GM12878 (cell line): ENCODE measurements around the gene BPTF.

Experiments
- CHD2 ChIP-seq: IDR thresholded peaks from 2 replicates; pipeline ENCODE4 v1.6.1; 2011; ENCODE audit warnings: low read depth, low read length, improper control_type of control experiment, borderline replicate concordance
- CTCF ChIP-seq, 3 experiments: IDR thresholded peaks in 2 of 3; conservative IDR thresholded peaks in 1 of 3; 2 replicates each; pipeline ENCODE4 v1.5.1; 2011; ENCODE audit warnings: low read depth in 3 of 3, low read length in 3 of 3, mild to moderate bottlenecking in 3 of 3, control low read depth in 2 of 3, moderate library complexity in 2 of 3, inconsistent platforms in 1 of 3, mixed read lengths in 1 of 3; ENCODE audit not compliant: control insufficient read depth in 2 of 3, insufficient read depth in 1 of 3; ENCODE audit errors: extremely low read depth in 1 of 3
- JUND ChIP-seq: IDR thresholded peaks from 2 replicates; pipeline ENCODE4 v1.6.1; 2012; ENCODE audit warnings: low read depth, mild to moderate bottlenecking, low read length, improper control_type of control experiment, moderate library complexity
- MXI1 ChIP-seq: fragments of 150-350 bp; IDR thresholded peaks from 2 replicates; pipeline ENCODE4 v1.6.1; 2011; ENCODE audit warnings: low read depth, mild to moderate bottlenecking, inconsistent platforms, low read length, improper control_type of control experiment
- RAD51 ChIP-seq: fragments of 450-650 bp; IDR thresholded peaks from 2 replicates; pipeline ENCODE4 v1.6.1; 2016; ENCODE audit warnings: moderate library complexity, mild to moderate bottlenecking, inconsistent platforms
- ZNF687 ChIP-seq: fragments of 450-650 bp; IDR thresholded peaks from 2 replicates; pipeline ENCODE4 v1.6.1; 2017; ENCODE audit warnings: mild to moderate bottlenecking, moderate library complexity

GRCh38 chr17:68019336-68019674, 194.0 kb downstream of the BPTF start:
- TF ChIP-seq CHD2 (no peak), RAD51 (no peak), CTCF (IDR thresholded peaks at IDR 0.05 in 2 of 3, conservative IDR thresholded peaks at IDR 0.05 in 1 of 3; ENCODE audit: control insufficient read depth in 2 of 3, extremely low read depth in 1 of 3, insufficient read depth in 1 of 3, low read depth in 3 of 3, low read length in 3 of 3) (no peak), ZNF687 (no peak), JUND (no peak), MXI1 (no peak)
